ENCODE measurements around the gene NOL9. TPM values are rescaled to one million over a fixed set of nuclear protein-coding genes. Genes with fewer than 3 reads are reported as not detected.

The NOL9 gene
- total RNA-seq, 2 experiments from 2014 or later, result 42.7 to 44.5 TPM

- peaks cover 24% of the 10 kb centered on the region for H3K36me3 Mint-ChIP-seq (ENCODE audit: low read depth)
- ChIA-PET CTCF (interaction anchor here (1.4 kb wide), 1 partner anchor 28 kb away, joined by 6 read pairs; the partner anchor contains the start of gene NOL9), POLR2A (interaction anchor here (0.6 to 0.7 kb wide), 2 partner anchors 10 to 258 kb away, joined by 4 read pairs; no protein-coding TSS in a partner anchor)
- DNase-seq, result no peak
- no peaks in the 10 kb centered on the region for H3K4me1 Mint-ChIP-seq
- no peaks in the 10 kb centered on the region for H3K27me3 Mint-ChIP-seq
- no peak overlapping the region for H3K27ac Mint-ChIP-seq
- no peaks in the 10 kb centered on the region for H3K9me3 Mint-ChIP-seq
- no peak overlapping the region for H3K4me3 Mint-ChIP-seq
Observed at GRCh38 chr1:6526316-6526715, 28.0 kb downstream of the NOL9 start.

GRCh38 chr1:6523566-6523965 lies 30.7 kb downstream of the NOL9 start:
- DNase-seq, result no peak
- no peaks in the 10 kb centered on the region for H3K4me1 Mint-ChIP-seq
- peaks cover 22% of the 10 kb centered on the region for H3K36me3 Mint-ChIP-seq (ENCODE audit: low read depth)
- ChIA-PET POLR2A (no interaction called here), CTCF (interaction anchor here (0.7 to 1.4 kb wide), 5 partner anchors 13 to 55 kb away, joined by 3 to 4 read pairs (median 3); no protein-coding TSS in a partner anchor)
- no peaks in the 10 kb centered on the region for H3K27me3 Mint-ChIP-seq
- no peak overlapping the region for H3K4me3 Mint-ChIP-seq
- H3K27ac Mint-ChIP-seq, result no peak overlapping the region
- H3K9me3 Mint-ChIP-seq, result no peaks in the 10 kb centered on the region

- DNase-seq, result no peak
- peak overlapping the region; percentile 34 for H3K27ac Mint-ChIP-seq
- CTCF ChIA-PET, result interaction anchor here (0.7 to 2.3 kb wide), 2 partner anchors 23 to 32 kb away, joined by 3 to 9 read pairs; partner anchors contain the start of genes NOL9 and TAS1R1
- H3K27me3 Mint-ChIP-seq, result no peaks in the 10 kb centered on the region
- POLR2A ChIA-PET, result no interaction called here
- no peak overlapping the region for H3K4me3 Mint-ChIP-seq
- no peaks in the 10 kb centered on the region for H3K9me3 Mint-ChIP-seq
- no peaks in the 10 kb centered on the region for H3K4me1 Mint-ChIP-seq
- peaks cover 13% of the 10 kb centered on the region for H3K36me3 Mint-ChIP-seq (ENCODE audit: low read depth)
Observed at GRCh38 chr1:6521536-6521935, 32.8 kb downstream of the NOL9 start.

- no peak for DNase-seq
- Mint-ChIP-seq H3K36me3 (ENCODE audit: low read depth) (peaks cover 1% of the 10 kb centered on the region), H3K4me3 (no peak overlapping the region), H3K4me1 (no peaks in the 10 kb centered on the region), H3K27me3 (no peaks in the 10 kb centered on the region), H3K9me3 (no peaks in the 10 kb centered on the region), H3K27ac (no peak overlapping the region)
- ChIA-PET POLR2A (no interaction called here), CTCF (no interaction called here)
Observed at GRCh38 chr1:6519935-6520671, 34.2 kb downstream of the NOL9 start.

- no peaks in the 10 kb centered on the region for H3K4me1 Mint-ChIP-seq
- H3K27ac Mint-ChIP-seq, result no peak overlapping the region
- H3K9me3 Mint-ChIP-seq, result no peaks in the 10 kb centered on the region
- H3K27me3 Mint-ChIP-seq, result no peaks in the 10 kb centered on the region
- H3K36me3 Mint-ChIP-seq (ENCODE audit: low read depth), result no peaks in the 10 kb centered on the region
- CTCF ChIA-PET, result no interaction called here
- DNase-seq, result no peak
- no peak overlapping the region for H3K4me3 Mint-ChIP-seq
- POLR2A ChIA-PET, result no interaction called here
Observed at GRCh38 chr1:6519491-6519934, 34.8 kb downstream of the NOL9 start.

GRCh38 chr1:6517435-6517851 lies 36.9 kb downstream of the NOL9 start:
- no peaks in the 10 kb centered on the region for H3K9me3 Mint-ChIP-seq
- DNase-seq, result no peak
- H3K27ac Mint-ChIP-seq, result no peak overlapping the region
- no peaks in the 10 kb centered on the region for H3K36me3 Mint-ChIP-seq (ENCODE audit: low read depth)
- H3K4me1 Mint-ChIP-seq, result no peaks in the 10 kb centered on the region
- POLR2A ChIA-PET, result no interaction called here
- H3K27me3 Mint-ChIP-seq, result no peaks in the 10 kb centered on the region
- CTCF ChIA-PET, result no interaction called here
- H3K4me3 Mint-ChIP-seq, result no peak overlapping the region

GRCh38 chr1:6515771-6516170 lies 38.5 kb downstream of the NOL9 start:
- H3K36me3 Mint-ChIP-seq (ENCODE audit: low read depth), result no peaks in the 10 kb centered on the region
- no peaks in the 10 kb centered on the region for H3K9me3 Mint-ChIP-seq
- no peaks in the 10 kb centered on the region for H3K4me1 Mint-ChIP-seq
- no peak overlapping the region for H3K4me3 Mint-ChIP-seq
- no peaks in the 10 kb centered on the region for H3K27me3 Mint-ChIP-seq
- POLR2A ChIA-PET, result no interaction called here
- CTCF ChIA-PET, result no interaction called here
- no peak overlapping the region for H3K27ac Mint-ChIP-seq
- no peak for DNase-seq

GRCh38 chr1:6513320-6513801 lies 41.0 kb downstream of the NOL9 start:
- DNase-seq, result no peak
- H3K4me3 Mint-ChIP-seq, result no peak overlapping the region
- no peaks in the 10 kb centered on the region for H3K27me3 Mint-ChIP-seq
- H3K9me3 Mint-ChIP-seq, result no peaks in the 10 kb centered on the region
- ChIA-PET CTCF (interaction anchor here (0.6 to 1.0 kb wide), 2 partner anchors 9 to 658 kb away, joined by 3 read pairs; no protein-coding TSS in a partner anchor), POLR2A (no interaction called here)
- H3K4me1 Mint-ChIP-seq, result no peaks in the 10 kb centered on the region
- H3K36me3 Mint-ChIP-seq (ENCODE audit: low read depth), result no peaks in the 10 kb centered on the region
- no peak overlapping the region for H3K27ac Mint-ChIP-seq

- Mint-ChIP-seq H3K27me3 (no peaks in the 10 kb centered on the region), H3K9me3 (no peaks in the 10 kb centered on the region), H3K4me1 (no peaks in the 10 kb centered on the region), H3K36me3 (ENCODE audit: low read depth) (no peaks in the 10 kb centered on the region), H3K4me3 (no peak overlapping the region), H3K27ac (no peak overlapping the region)
- POLR2A ChIA-PET, result no interaction called here
- CTCF ChIA-PET, result interaction anchor here (0.6 to 1.3 kb wide), 2 partner anchors 42 to 658 kb away, joined by 3 read pairs; partner anchors contain the start of gene NOL9
- DNase-seq, result no peak
Observed at GRCh38 chr1:6512908-6513280, 41.4 kb downstream of the NOL9 start.

- H3K36me3 Mint-ChIP-seq (ENCODE audit: low read depth), result no peaks in the 10 kb centered on the region
Observed at GRCh38 chr1:6512245-6512907, 41.9 kb downstream of the NOL9 start.

GRCh38 chr1:6511561-6512244 lies 42.6 kb downstream of the NOL9 start:
- Mint-ChIP-seq H3K36me3 (ENCODE audit: low read depth) (no peaks in the 10 kb centered on the region), H3K27me3 (no peaks in the 10 kb centered on the region), H3K4me1 (no peaks in the 10 kb centered on the region), H3K4me3 (no peak overlapping the region), H3K9me3 (no peaks in the 10 kb centered on the region), H3K27ac (no peak overlapping the region)
- ChIA-PET POLR2A (no interaction called here), CTCF (interaction anchor here (0.6 to 1.3 kb wide), 2 partner anchors 43 to 373 kb away, joined by 3 read pairs; partner anchors contain the start of gene NOL9)
- DNase-seq, result no peak

More at GRCh38 chr1:6512245-6512907, 41.9 kb downstream of the NOL9 start:
- DNase-seq, result no peak
- ChIA-PET POLR2A (no interaction called here), CTCF (interaction anchor here (1.3 kb wide), 1 partner anchor 42 kb away, joined by 3 read pairs; the partner anchor contains the start of gene NOL9)
- H3K4me3 Mint-ChIP-seq, result no peak overlapping the region
- H3K27me3 Mint-ChIP-seq, result no peaks in the 10 kb centered on the region
- H3K27ac Mint-ChIP-seq, result no peak overlapping the region
- no peaks in the 10 kb centered on the region for H3K9me3 Mint-ChIP-seq
- H3K4me1 Mint-ChIP-seq, result no peaks in the 10 kb centered on the region

- Mint-ChIP-seq H3K27ac (no peak overlapping the region), H3K4me1 (no peaks in the 10 kb centered on the region), H3K27me3 (no peaks in the 10 kb centered on the region), H3K36me3 (ENCODE audit: low read depth) (no peaks in the 10 kb centered on the region), H3K4me3 (no peak overlapping the region), H3K9me3 (no peaks in the 10 kb centered on the region)
- ChIA-PET POLR2A (no interaction called here), CTCF (interaction anchor here (0.6 kb wide), 1 partner anchor 372 kb away, joined by 3 read pairs; no protein-coding TSS in a partner anchor)
- DNase-seq, result no peak
Observed at GRCh38 chr1:6511056-6511455, 43.3 kb downstream of the NOL9 start.

GRCh38 chr1:6510493-6510892 lies 43.8 kb downstream of the NOL9 start:
- DNase-seq, result no peak
- ChIA-PET CTCF (no interaction called here), POLR2A (no interaction called here)
- Mint-ChIP-seq H3K4me3 (no peak overlapping the region), H3K27ac (no peak overlapping the region), H3K27me3 (no peaks in the 10 kb centered on the region), H3K9me3 (no peaks in the 10 kb centered on the region), H3K4me1 (no peaks in the 10 kb centered on the region), H3K36me3 (ENCODE audit: low read depth) (no peaks in the 10 kb centered on the region)

Measured in activated CD4-positive, alpha-beta T cell treated with anti-CD3 and anti-CD28 coated beads, Interleukin-2, amount 10 ng/mL, durations not matched to agents 7 days and 5 days (primary cell).